ENCODE measurements around the gene CFHR3.
A peak's percentile ranks its signal among the peaks of the same experiment; 100 is the strongest.
"Not testable (repeated sequence)": the region's sequence is repeated elsewhere in the genome, so short reads cannot be mapped to it uniquely, and the experiment has no call there.

The CFHR3 gene

DNA sequence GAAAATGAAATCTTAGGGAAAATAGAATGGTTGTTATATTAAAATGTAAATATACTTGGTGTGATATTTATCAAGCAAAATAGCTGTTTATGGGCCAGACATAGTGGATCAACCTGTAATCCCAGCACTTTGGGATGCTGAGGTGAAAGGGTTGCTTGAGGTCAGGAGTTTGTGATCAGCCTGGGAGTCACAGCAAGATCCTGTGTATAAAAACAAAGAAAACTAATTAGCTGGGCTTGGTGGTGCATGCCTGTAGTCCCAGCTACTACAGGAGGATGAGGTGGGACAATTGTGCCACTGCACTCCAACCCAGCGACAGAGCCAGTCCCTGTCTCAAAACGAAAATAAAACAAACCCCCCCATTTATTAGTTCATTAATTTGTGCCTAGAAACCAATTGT is 23.3 kb downstream of the CFHR3 start:
- Mint-ChIP-seq H3K9me3 (peaks cover 13% of the 10 kb centered on the region), H3K27me3 (ENCODE audit: low read depth, poor library complexity) (no peaks in the 10 kb centered on the region), H3K4me3 (no peak overlapping the region), H3K4me1 (no peaks in the 10 kb centered on the region), H3K36me3 (ENCODE audit: low read depth) (no peaks in the 10 kb centered on the region), H3K27ac (no peak overlapping the region)
- no peak for DNase-seq
- TF ChIP-seq, protein P1, sequence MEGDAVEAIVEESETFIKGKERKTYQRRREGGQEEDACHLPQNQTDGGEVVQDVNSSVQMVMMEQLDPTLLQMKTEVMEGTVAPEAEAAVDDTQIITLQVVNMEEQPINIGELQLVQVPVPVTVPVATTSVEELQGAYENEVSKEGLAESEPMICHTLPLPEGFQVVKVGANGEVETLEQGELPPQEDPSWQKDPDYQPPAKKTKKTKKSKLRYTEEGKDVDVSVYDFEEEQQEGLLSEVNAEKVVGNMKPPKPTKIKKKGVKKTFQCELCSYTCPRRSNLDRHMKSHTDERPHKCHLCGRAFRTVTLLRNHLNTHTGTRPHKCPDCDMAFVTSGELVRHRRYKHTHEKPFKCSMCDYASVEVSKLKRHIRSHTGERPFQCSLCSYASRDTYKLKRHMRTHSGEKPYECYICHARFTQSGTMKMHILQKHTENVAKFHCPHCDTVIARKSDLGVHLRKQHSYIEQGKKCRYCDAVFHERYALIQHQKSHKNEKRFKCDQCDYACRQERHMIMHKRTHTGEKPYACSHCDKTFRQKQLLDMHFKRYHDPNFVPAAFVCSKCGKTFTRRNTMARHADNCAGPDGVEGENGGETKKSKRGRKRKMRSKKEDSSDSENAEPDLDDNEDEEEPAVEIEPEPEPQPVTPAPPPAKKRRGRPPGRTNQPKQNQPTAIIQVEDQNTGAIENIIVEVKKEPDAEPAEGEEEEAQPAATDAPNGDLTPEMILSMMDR (IDR thresholded peaks at IDR 0.05), result no peak

DNA sequence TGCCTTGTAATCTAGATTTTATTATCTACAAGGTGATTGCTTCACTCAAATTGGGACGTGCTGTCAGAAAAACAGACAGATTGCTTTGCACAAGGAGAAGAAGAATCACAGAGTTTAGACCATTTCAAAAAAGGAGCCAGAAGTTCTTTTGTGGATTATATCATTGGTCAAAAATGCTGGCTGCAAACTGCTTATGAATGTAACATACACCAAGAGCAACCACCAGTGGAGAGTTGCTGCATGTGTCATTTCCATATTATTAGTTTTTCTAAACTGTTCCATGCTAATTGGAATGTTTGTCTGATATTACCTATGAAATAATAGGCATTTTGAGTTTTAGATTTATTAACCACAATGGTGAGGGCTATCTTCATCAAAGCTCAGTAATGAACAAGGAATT is 27.3 kb downstream of the CFHR3 start:
- DNase-seq; H3K9me3 Mint-ChIP-seq; H3K36me3 Mint-ChIP-seq (ENCODE audit: low read depth); H3K27me3 Mint-ChIP-seq (ENCODE audit: low read depth, poor library complexity); H3K4me3 Mint-ChIP-seq; H3K4me1 Mint-ChIP-seq; H3K27ac Mint-ChIP-seq: not testable (repeated sequence)

DNA sequence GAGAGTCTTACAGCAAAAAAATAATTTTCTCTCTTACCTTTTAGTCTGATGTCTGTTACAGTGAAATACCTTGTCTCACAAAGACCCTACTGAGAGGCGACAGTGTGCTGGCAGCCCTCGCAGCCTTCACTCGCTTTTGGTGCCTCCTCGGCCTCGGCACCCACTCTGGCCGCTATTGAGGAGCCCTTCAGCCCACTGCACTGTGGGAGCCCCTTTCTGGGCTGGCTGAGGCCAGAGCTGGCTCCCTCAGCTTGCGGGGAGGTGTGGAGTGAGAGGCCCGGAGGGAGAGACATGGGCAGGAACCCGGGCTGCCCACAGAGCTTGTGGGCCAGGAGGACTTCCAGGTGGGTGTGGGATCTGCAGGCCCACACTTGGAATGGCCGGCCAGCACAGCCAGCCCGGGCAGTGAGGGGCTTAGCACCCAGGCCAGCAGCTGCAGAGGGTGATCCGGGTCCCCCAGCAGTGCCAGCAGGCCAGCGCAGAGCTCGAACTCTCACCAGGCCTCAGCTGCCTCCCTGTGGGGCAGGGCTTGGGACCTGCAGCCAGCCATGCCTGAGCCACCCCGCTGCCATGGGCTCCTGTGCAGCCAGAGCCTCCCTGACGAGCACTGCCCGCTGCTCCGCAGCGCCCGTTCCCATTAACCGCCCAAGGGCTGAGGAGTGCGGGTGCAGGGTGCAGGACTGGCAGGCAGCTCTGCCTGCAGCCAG is 34.0 kb downstream of the CFHR3 start:
- H3K27ac Mint-ChIP-seq, result no peak overlapping the region
- H3K4me1 Mint-ChIP-seq, result no peaks in the 10 kb centered on the region
- no peak overlapping the region for H3K4me3 Mint-ChIP-seq
- no peaks in the 10 kb centered on the region for H3K36me3 Mint-ChIP-seq (ENCODE audit: low read depth)
- no peak for DNase-seq
- TF ChIP-seq, protein P1 (IDR thresholded peaks at IDR 0.05), result no peak
- H3K9me3 Mint-ChIP-seq, result no peaks in the 10 kb centered on the region
- peaks cover 5% of the 10 kb centered on the region for H3K27me3 Mint-ChIP-seq (ENCODE audit: low read depth, poor library complexity)

DNA sequence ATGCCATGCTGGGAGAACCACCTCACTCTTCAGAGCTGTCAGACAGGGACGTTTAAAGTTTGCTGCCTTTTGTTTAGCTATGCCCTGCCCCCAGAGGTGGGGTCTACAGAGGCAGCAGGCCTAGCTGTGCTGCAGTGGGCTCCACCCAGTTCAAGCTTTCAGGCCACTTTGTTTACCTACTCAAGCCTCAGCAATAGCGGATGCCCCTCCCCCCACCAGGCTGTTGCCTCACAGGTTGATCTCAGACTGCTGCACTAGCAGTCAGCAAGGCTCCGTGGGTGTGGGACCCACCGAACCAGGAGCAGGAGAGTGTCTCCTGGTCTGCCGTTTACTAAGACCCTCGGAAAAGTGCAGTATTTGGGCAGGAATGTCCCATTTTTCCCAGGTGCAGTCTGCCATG is 42.8 kb downstream of the CFHR3 start:
- not testable (repeated sequence) for H3K27ac Mint-ChIP-seq; H3K27me3 Mint-ChIP-seq (ENCODE audit: low read depth, poor library complexity); H3K9me3 Mint-ChIP-seq; H3K4me1 Mint-ChIP-seq; H3K36me3 Mint-ChIP-seq (ENCODE audit: low read depth); H3K4me3 Mint-ChIP-seq
- peak; percentile 13 for DNase-seq

DNA sequence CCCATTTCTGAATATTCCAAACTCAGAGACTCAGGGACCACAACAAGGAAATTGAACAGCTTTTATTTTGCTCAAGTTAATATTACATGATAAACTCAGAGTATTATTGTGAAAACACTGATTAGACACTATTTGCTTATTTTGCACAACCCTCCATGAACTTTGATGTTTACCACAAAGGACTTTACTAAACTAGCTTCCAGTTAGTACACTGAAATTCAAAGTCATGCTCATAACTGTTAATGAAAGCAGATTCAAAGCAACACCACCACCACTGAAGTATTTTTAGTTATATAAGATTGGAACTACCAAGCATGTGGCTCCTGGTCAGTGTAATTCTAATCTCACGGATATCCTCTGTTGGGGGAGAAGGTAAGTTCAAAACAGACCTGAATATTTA is 44.9 kb downstream of the CFHR3 start, which contains the start of gene CFHR1:
TSS of gene CFHR1 (plus strand) at position 201 of the 400 bp plus-strand sequence. CDS start at position 315, 114 bp downstream.
- H3K36me3 Mint-ChIP-seq (ENCODE audit: low read depth); DNase-seq; H3K4me3 Mint-ChIP-seq; H3K4me1 Mint-ChIP-seq; H3K27me3 Mint-ChIP-seq (ENCODE audit: low read depth, poor library complexity); H3K27ac Mint-ChIP-seq; H3K9me3 Mint-ChIP-seq: not testable (repeated sequence)

DNA sequence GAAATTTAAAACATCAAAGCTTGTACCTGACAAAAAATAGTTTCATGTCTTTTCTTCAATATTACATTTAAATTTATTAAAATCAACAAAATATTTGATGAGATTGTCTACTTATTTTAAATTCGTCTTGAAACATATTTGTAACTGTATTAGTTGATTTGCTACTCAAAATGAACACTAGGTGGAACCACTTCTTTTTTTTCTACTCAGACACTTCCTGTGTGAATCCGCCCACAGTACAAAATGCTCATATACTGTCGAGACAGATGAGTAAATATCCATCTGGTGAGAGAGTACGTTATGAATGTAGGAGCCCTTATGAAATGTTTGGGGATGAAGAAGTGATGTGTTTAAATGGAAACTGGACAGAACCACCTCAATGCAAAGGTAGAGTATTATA is 53.2 kb downstream of the CFHR3 start:
- not testable (repeated sequence) for H3K36me3 Mint-ChIP-seq (ENCODE audit: low read depth); DNase-seq; H3K4me3 Mint-ChIP-seq; H3K27me3 Mint-ChIP-seq (ENCODE audit: low read depth, poor library complexity); H3K27ac Mint-ChIP-seq; H3K4me1 Mint-ChIP-seq; H3K9me3 Mint-ChIP-seq
- TF ChIP-seq, protein P1 (IDR thresholded peaks at IDR 0.05), result peak; percentile 41
